Heart left ventricle (tissue), 16 donors: ENCODE measurements around the gene CMBL. TPM values are rescaled to one million over a fixed set of nuclear protein-coding genes. Genes with fewer than 3 reads are reported as not detected.

Experiments
- ATAC-seq, 4 donors: fragments of 200-7000 bp; cut with Tn5 transposase; one replicate each; pipeline ENCODE4 v1.9.1; 2020 to 2022; ENCODE audit warnings: moderate library complexity in 4 of 4, mild to moderate bottlenecking in 3 of 4, moderate number of reproducible peaks in 1 of 4
- DNase-seq, 5 donors: peaks; one replicate each; pipeline ENCODE4 v3.0.0-alpha.2; 2020
- H3K27ac ChIP-seq, 12 donors: fragments of 200-600 bp; sonication (generic) in 4 of 12; one replicate each; pipeline versions ENCODE4 v1.5.0 to v1.8.0; 2016 to 2022; ENCODE audit warnings: mild to moderate bottlenecking in 2 of 12
- H3K27me3 ChIP-seq, 9 donors: fragments of 200-600 bp; sonication (generic) in 2 of 9; one replicate each; pipeline versions ENCODE4 v1.5.1 to v1.8.0; 2016 to 2022; ENCODE audit warnings: mild to moderate bottlenecking in 3 of 9
- H3K36me3 ChIP-seq, 9 donors: fragments of 200-600 bp; sonication (generic) in 2 of 9; one replicate each; pipeline versions ENCODE4 v1.5.0 to v1.8.0; 2018 to 2022; ENCODE audit warnings: mild to moderate bottlenecking in 2 of 9
- H3K4me1 ChIP-seq, 12 donors: fragments of 200-600 bp; sonication (generic) in 4 of 12; one replicate each; pipeline versions ENCODE4 v1.5.0 to v1.8.0; 2016 to 2022; ENCODE audit warnings: mild to moderate bottlenecking in 3 of 12
- H3K4me3 ChIP-seq, 12 donors: fragments of 200-600 bp; sonication (generic) in 4 of 12; one replicate each; pipeline versions ENCODE4 v1.5.0 to v1.8.0; 2017 to 2022; ENCODE audit warnings: mild to moderate bottlenecking in 9 of 12, moderate library complexity in 4 of 12
- H3K9me3 ChIP-seq, 12 donors: fragments of 200-600 bp; sonication (generic) in 4 of 12; one replicate each; pipeline versions ENCODE4 v1.5.0 to v1.8.0; 2016 to 2022; ENCODE audit warnings: mild to moderate bottlenecking in 1 of 12
- POLR2A ChIP-seq, 2 donors: fragments of 450-650 bp; IDR thresholded peaks; one replicate each; pipeline ENCODE4 v1.6.1; 2017; ENCODE audit warnings: antibody characterized with exemption in 2 of 2, mild to moderate bottlenecking in 2 of 2, moderate library complexity in 2 of 2
- WGBS, 4 donors: extraction: QIAGEN DNeasy Blood & Tissue Kit in 2 of 4; methylation state at CpG; one replicate each; pipeline versions ENCODE4 v1.1.5 to v1.1.7; 2013 to 2018; 5-methylcytosine and 5-hydroxymethylcytosine counted together
- intact Hi-C, 10 donors: fragments of 100-400 bp; cut with DNase I; formaldehyde crosslinking; loops; one replicate each; pipeline versions ENCODE4 v1.11.1 to v1.14.2; 2022
- polyA plus RNA-seq, 2 donors: library from polyadenylated mRNA; stranded (reverse); fragments of 200-250 nt; gene quantifications; one replicate each; pipeline ENCODE4 v1.2.3, GENCODE V29; 2013
- total RNA-seq, 9 donors: library from RNA; depleted of rRNA in 2 of 9; stranded (reverse); fragments of >200 nt in 2 of 9; fragmentation: NEBNext Ultra II Directional in 3 of 9; extraction: Animal tissue kit (Norgen Biotek cat#: 25700) in 3 of 9; gene quantifications; one replicate each; pipeline versions ENCODE4 v1.1.0 to v1.2.4, GENCODE V29; 2016 to 2023
- TF ChIP-seq, protein P1 (sequence below), 12 donors: fragments of 200-600 bp; sonication (generic) in 4 of 12; IDR thresholded peaks; one replicate each; pipeline versions ENCODE4 v1.5.0 to v1.8.0; 2018 to 2022; ENCODE audit warnings: antibody characterized with exemption in 12 of 12, mild to moderate bottlenecking in 5 of 12
- donor health status: ischemic (EF 13 %, LVEDD 7.1; RV severe dilation, severe dysfunction).
- donor health status: healthy with polysubstance abuse.
- donor health status: DM: no; HTN: yes; CAD: no.
- donor health status: DM: no; HTN: no; CAD: no.
- donor health status: ischemic (EF 25% LVEDD 6.9; RV normal size, moderate dysfunction).
- donor health status: ischemic (EF 25% LVEDD 5.7; RV mildly dilated, moderate dysfunction).
- donor health status: healthy.
- donor health status: DM: yes; HTN: yes; CAD: no.
- donor health status: ischemic (EF 35%, LVEDD 5.7; RV mildly dilated, moderate dysfunction).
- donor health status: nonischemic (EF 11% LVEDD 7.7; RV severe dilation, severe dysfunction).
- donor health status: DM: yes; HTN: yes; CAD: no.
- donor health status: PGD.
- donor health status: ischemic (EF 29% LVEDD 5.4; RV normal size, mild dysfunction).
- donor health status: nonischemic (EF 23%, LVEDD 6.1; RV moderate dilation, normal function).

Gene CMBL
- total and polyA plus RNA-seq, 11 donors, result 12.4 to 53.5 (median 29.0) TPM

GRCh38 chr5:10353241-10354047 lies 45.7 kb upstream of the CMBL start, which contains the start of gene MARCHF6:
Gene MARCHF6, plus strand, starts transcription at chr5:10353695. Its CDS starts 204 bp downstream, at chr5:10353899.
- intact Hi-C loops, result loop anchor here in 6 of 10 donors (2.0 to 10.0 kb wide), 5 partner anchors 21 to 411 kb away; partner anchors contain the start of gene DAP (in 1 of the 6)
- Histone ChIP-seq H3K27ac (peak within 1 kb of the TSS; percentile 94 to 99 (median 98)), H3K36me3 (no peaks in the 10 kb centered on the region), H3K4me3 (peak within 1 kb of the TSS; percentile 71 to 98 (median 90)), H3K4me1 (peaks cover 5 to 57% (median 33%) of the 10 kb centered on the region in 12 donors), H3K9me3 (no peaks in the 10 kb centered on the region), H3K27me3 (peaks cover 0 to 6% (median 0%) of the 10 kb centered on the region in 9 donors)
- peak; percentile 93 to 97 (median 97) for ATAC-seq
- 1% methylated on average over 46 to 92 of the region's 92 CpGs for WGBS, 4 donors
- peak; percentile 95 to 98 (median 96) for DNase-seq
- TF ChIP-seq POLR2A (IDR thresholded peaks at IDR 0.05), result peak; percentile 17 to 96
- TF ChIP-seq, protein P1, sequence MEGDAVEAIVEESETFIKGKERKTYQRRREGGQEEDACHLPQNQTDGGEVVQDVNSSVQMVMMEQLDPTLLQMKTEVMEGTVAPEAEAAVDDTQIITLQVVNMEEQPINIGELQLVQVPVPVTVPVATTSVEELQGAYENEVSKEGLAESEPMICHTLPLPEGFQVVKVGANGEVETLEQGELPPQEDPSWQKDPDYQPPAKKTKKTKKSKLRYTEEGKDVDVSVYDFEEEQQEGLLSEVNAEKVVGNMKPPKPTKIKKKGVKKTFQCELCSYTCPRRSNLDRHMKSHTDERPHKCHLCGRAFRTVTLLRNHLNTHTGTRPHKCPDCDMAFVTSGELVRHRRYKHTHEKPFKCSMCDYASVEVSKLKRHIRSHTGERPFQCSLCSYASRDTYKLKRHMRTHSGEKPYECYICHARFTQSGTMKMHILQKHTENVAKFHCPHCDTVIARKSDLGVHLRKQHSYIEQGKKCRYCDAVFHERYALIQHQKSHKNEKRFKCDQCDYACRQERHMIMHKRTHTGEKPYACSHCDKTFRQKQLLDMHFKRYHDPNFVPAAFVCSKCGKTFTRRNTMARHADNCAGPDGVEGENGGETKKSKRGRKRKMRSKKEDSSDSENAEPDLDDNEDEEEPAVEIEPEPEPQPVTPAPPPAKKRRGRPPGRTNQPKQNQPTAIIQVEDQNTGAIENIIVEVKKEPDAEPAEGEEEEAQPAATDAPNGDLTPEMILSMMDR (IDR thresholded peaks at IDR 0.05), result no peak

- intact Hi-C loops, result loop anchor here in 6 of 10 donors (1.0 to 10.0 kb wide), 6 partner anchors 16 to 412 kb away; partner anchors contain the start of gene DAP (in 1 of the 6)
- no peak for TF ChIP-seq POLR2A (IDR thresholded peaks at IDR 0.05)
- TF ChIP-seq, protein P1 (IDR thresholded peaks at IDR 0.05), result no peak
- Histone ChIP-seq H3K27me3 (peaks cover 0 to 6% (median 0%) of the 10 kb centered on the region in 9 donors), H3K4me3 (peak overlapping the region; percentile 71 to 98 (median 90)), H3K27ac (peak overlapping the region; percentile 94 to 99 (median 98)), H3K36me3 (no peaks in the 10 kb centered on the region), H3K4me1 (peaks cover 5 to 49% (median 29%) of the 10 kb centered on the region in 12 donors), H3K9me3 (no peaks in the 10 kb centered on the region)
- ATAC-seq (peak in 3 of 4 donors; percentile 9 to 20 (median 17)), DNase-seq (no peak)
- 26 to 29% (median 27%) methylated on average over 19 of the region's 19 CpGs for WGBS, 4 donors
Observed at GRCh38 chr5:10352430-10353240, 44.9 kb upstream of the CMBL start.

- WGBS, 4 donors, result 81 to 89% (median 84%) methylated on average over 8 of the region's 8 CpGs
- peaks cover 2 to 41% (median 26%) of the 10 kb centered on the region in 12 donors for H3K4me1 ChIP-seq
- DNase-seq (no peak), ATAC-seq (no peak)
- H3K27me3 ChIP-seq, result peaks cover 0 to 6% (median 0%) of the 10 kb centered on the region in 9 donors
- TF ChIP-seq POLR2A (IDR thresholded peaks at IDR 0.05), result no peak
- TF ChIP-seq, protein P1 (IDR thresholded peaks at IDR 0.05), result no peak
- intact Hi-C loops, result loop anchor here in 6 of 10 donors (1.0 to 10.0 kb wide), 7 partner anchors 16 to 413 kb away; partner anchors contain the start of gene DAP (in 1 of the 6)
- H3K36me3 ChIP-seq, result no peaks in the 10 kb centered on the region
- no peaks in the 10 kb centered on the region for H3K9me3 ChIP-seq
- H3K27ac ChIP-seq, result peak overlapping the region in 11 of 12 donors; percentile 94 to 99 (median 98)
- H3K4me3 ChIP-seq, result no peak overlapping the region
Observed at GRCh38 chr5:10351919-10352318, 44.2 kb upstream of the CMBL start.
